Uterus (tissue), 4 donors: Measurements from ENCODE around the gene PTPN14. TPM values are rescaled to one million over a fixed set of nuclear protein-coding genes. Genes with fewer than 3 reads are reported as not detected.

Experiments used
- DNase-seq, 2 donors: peaks; one replicate each; pipeline ENCODE4 v3.0.0-alpha.2; 2019 to 2020
- H3K27ac ChIP-seq, 2 donors: fragments of 200-600 bp; sonication (generic); 1 replicate in 1 of 2; 2 replicates in 1 of 2; pipeline ENCODE4 v1.5.1; 2016 to 2018
- H3K27me3 ChIP-seq, 2 donors: fragments of 200-600 bp; sonication (generic); one replicate each; pipeline ENCODE4 v1.5.1; 2018 to 2019; ENCODE audit warnings: control low read depth in 1 of 2
- H3K36me3 ChIP-seq, 2 donors: fragments of 200-600 bp; sonication (generic); one replicate each; pipeline ENCODE4 v1.5.1; 2019; ENCODE audit warnings: control low read depth in 1 of 2
- H3K4me1 ChIP-seq, 2 donors: fragments of 200-600 bp; sonication (generic); one replicate each; pipeline ENCODE4 v1.5.1; 2018 to 2019; ENCODE audit warnings: control low read depth in 1 of 2
- H3K4me3 ChIP-seq, 2 donors: fragments of 200-600 bp; sonication (generic); 1 replicate in 1 of 2; 2 replicates in 1 of 2; pipeline ENCODE4 v1.5.1; 2018 to 2019; ENCODE audit warnings: mild to moderate bottlenecking in 1 of 2
- H3K9me3 ChIP-seq, 2 donors: fragments of 200-600 bp; sonication (generic); one replicate each; pipeline ENCODE4 v1.5.1; 2019; ENCODE audit warnings: control low read depth in 1 of 2
- POLR2A ChIP-seq, 2 donors: fragments of 450-650 bp; IDR thresholded peaks; one replicate each; pipeline ENCODE4 v1.6.1; 2016; ENCODE audit warnings: antibody characterized with exemption in 2 of 2, mild to moderate bottlenecking in 1 of 2, moderate library complexity in 1 of 2
- intact Hi-C: fragments of 100-400 bp; cut with DNase I; formaldehyde crosslinking; loops from one replicate; pipeline ENCODE4 v1.15.1; 2023; ENCODE audit warnings: low total_unique reads
- total RNA-seq, 4 donors: library from RNA; depleted of rRNA in 3 of 4; stranded (reverse); fragments of >200 nt in 3 of 4; gene quantifications; one replicate each; pipeline versions ENCODE4 v1.1.0 to v1.2.4, GENCODE V29; 2014 to 2023
- TF ChIP-seq, protein P1 (sequence below), 4 experiments: fragments of 200-600 bp in 2 of 4; fragments of 450-650 bp in 2 of 4; sonication (generic) in 2 of 4; IDR thresholded peaks; one replicate each; pipeline ENCODE4 v1.5.1; 2016 to 2019; ENCODE audit warnings: antibody characterized with exemption in 4 of 4, mild to moderate bottlenecking in 2 of 4, moderate library complexity in 1 of 4
- donor health status: DM: yes; HTN: yes; CAD: no.

The PTPN14 gene
- total RNA-seq, 4 donors from 2014 or later: 13.2 to 78.0 (median 30.9) TPM

DNA sequence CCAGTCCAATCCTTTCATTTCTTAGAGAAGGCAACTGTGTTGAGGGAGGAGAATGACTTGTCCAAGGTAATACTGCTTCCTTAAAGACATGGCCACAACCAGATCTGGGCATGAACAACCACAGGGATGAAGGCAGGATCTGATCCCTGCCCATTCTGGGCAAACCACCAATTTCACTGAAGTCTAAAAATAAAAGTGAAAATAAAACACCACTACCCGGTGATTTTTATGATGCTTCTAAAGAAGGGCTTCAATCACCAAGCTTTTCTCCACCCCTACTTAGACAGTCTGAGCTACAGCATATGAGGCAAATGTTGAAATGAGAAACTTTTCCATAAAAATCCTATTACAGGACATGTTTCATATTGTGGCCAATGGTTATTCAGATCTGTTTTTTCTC, 133.0 kb downstream of the PTPN14 start:
- DNase-seq: no peak
- Histone ChIP-seq H3K27me3 (no peaks in the 10 kb centered on the region), H3K27ac (peak overlapping the region in 1 of 2 donors; percentile 37), H3K4me3 (no peak overlapping the region), H3K4me1 (no peaks in the 10 kb centered on the region), H3K9me3 (no peaks in the 10 kb centered on the region), H3K36me3 (no peaks in the 10 kb centered on the region)
- no peak for TF ChIP-seq POLR2A (IDR thresholded peaks at IDR 0.05)
- intact Hi-C loops: no loop called here

DNA sequence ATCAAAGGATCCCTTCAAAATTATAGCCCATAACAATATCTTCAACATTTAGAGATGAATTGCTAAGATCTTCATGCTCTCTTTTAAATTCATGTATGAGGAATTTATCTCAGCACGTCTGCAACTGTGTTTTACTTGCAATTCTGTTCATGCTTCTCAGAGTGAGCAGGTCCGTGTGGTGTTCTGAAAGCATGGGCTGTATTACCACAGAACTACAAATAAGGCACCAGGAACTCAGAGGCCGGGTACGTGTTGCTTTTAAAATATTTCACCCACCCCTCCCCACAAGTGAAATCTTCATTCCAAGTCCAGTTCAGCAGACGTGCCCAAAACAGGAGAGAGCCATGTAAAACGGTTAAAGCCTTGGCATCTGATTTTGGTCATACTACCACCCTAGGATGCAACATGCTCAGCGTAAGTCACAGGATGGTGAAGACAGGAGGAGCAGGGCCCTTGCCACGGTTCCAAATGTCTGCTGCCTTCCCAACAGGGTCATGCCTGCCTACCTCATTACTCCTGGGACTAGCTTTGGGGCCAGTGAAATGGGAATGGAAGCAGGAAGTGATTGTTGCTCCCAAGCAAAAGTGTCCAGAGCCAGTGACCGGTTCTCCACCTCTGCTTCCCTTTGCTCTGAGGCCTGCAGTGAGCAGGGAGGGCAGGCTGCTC, 133.7 kb downstream of the PTPN14 start:
- TF ChIP-seq, protein P1, sequence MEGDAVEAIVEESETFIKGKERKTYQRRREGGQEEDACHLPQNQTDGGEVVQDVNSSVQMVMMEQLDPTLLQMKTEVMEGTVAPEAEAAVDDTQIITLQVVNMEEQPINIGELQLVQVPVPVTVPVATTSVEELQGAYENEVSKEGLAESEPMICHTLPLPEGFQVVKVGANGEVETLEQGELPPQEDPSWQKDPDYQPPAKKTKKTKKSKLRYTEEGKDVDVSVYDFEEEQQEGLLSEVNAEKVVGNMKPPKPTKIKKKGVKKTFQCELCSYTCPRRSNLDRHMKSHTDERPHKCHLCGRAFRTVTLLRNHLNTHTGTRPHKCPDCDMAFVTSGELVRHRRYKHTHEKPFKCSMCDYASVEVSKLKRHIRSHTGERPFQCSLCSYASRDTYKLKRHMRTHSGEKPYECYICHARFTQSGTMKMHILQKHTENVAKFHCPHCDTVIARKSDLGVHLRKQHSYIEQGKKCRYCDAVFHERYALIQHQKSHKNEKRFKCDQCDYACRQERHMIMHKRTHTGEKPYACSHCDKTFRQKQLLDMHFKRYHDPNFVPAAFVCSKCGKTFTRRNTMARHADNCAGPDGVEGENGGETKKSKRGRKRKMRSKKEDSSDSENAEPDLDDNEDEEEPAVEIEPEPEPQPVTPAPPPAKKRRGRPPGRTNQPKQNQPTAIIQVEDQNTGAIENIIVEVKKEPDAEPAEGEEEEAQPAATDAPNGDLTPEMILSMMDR (IDR thresholded peaks at IDR 0.05): no peak
- TF ChIP-seq POLR2A (IDR thresholded peaks at IDR 0.05): no peak
- intact Hi-C loops: no loop called here
- no peaks in the 10 kb centered on the region for H3K27me3 ChIP-seq
- H3K9me3 ChIP-seq: no peaks in the 10 kb centered on the region
- no peak overlapping the region for H3K4me3 ChIP-seq
- DNase-seq: no peak
- no peaks in the 10 kb centered on the region for H3K36me3 ChIP-seq
- no peaks in the 10 kb centered on the region for H3K4me1 ChIP-seq
- peak overlapping the region in 1 of 2 donors; percentile 35 for H3K27ac ChIP-seq

DNA sequence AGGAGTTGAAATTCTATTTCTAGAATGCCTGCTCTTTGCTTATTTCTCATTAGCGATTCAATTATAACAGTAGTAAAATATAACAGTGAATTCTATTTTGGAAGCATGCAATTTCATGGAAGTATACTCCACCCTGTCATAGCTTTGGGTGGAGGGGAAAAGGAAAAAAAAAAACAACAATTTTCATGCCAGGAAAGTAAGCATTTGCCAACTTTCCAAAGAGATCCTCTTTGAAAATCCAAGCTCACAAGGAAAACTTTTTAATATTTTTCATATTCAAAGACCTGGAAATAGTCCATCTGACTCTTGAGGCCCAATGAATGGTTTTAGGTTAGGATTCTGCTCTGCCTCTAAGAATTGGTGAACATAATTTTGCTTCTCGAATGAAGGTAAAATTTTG, 134.5 kb downstream of the PTPN14 start:
- DNase-seq: no peak
- no peaks in the 10 kb centered on the region for H3K4me1 ChIP-seq
- no peaks in the 10 kb centered on the region for H3K9me3 ChIP-seq
- H3K36me3 ChIP-seq: no peaks in the 10 kb centered on the region
- no peak overlapping the region for H3K4me3 ChIP-seq
- no peaks in the 10 kb centered on the region for H3K27me3 ChIP-seq
- H3K27ac ChIP-seq: peak overlapping the region in 1 of 2 donors; percentile 35
- intact Hi-C loops: no loop called here
- TF ChIP-seq, protein P1 (IDR thresholded peaks at IDR 0.05): no peak
- no peak for TF ChIP-seq POLR2A (IDR thresholded peaks at IDR 0.05)

DNA sequence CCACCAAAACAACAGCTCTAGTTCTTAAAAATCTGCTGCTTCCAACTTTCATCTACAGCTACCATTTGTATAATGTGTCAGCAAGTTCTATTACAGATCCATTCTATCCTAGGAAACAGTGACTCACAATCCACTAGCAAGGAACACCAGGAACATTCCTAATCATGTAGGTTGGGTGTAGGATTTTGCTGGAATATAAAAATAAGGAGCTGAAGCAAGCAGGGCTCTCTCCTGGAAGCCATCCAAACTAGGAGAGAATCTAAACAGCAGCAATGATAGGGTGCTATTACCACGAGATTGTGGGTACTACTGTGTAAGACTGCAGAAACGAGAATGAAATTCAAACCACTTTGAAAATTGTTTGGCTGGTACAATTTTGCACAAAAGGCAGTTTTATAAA, 135.0 kb downstream of the PTPN14 start:
- Histone ChIP-seq H3K27me3 (no peaks in the 10 kb centered on the region), H3K9me3 (no peaks in the 10 kb centered on the region), H3K4me1 (no peaks in the 10 kb centered on the region), H3K36me3 (no peaks in the 10 kb centered on the region), H3K4me3 (no peak overlapping the region), H3K27ac (peak overlapping the region in 1 of 2 donors; percentile 35)
- DNase-seq: no peak
- intact Hi-C loops: no loop called here
- TF ChIP-seq, protein P1 (IDR thresholded peaks at IDR 0.05): no peak
- no peak for TF ChIP-seq POLR2A (IDR thresholded peaks at IDR 0.05)

DNA sequence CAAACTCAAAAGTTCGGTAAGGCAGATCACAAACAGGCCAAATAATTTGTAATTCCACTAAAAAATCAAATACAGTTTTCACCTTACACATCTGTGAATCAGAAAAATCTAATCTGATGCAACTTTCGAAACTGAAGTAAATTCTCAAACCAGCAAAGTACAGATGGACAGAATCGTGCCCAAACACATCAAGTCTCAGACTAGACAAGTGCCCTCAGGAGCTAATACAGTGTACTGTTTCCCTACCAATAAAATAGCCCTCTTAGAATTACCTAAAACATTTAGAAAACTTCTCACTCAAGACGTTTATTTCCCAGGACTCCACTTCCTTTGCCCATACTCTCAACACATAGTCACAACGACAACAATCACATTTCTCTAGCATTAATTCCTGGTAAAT, 136.3 kb downstream of the PTPN14 start:
- no peak for DNase-seq
- Histone ChIP-seq H3K9me3 (no peaks in the 10 kb centered on the region), H3K4me1 (no peaks in the 10 kb centered on the region), H3K4me3 (no peak overlapping the region), H3K27ac (no peak overlapping the region), H3K27me3 (no peaks in the 10 kb centered on the region), H3K36me3 (no peaks in the 10 kb centered on the region)
- TF ChIP-seq POLR2A (IDR thresholded peaks at IDR 0.05): no peak
- TF ChIP-seq, protein P1 (IDR thresholded peaks at IDR 0.05): no peak
- intact Hi-C loops: no loop called here
